HG03432 (cell line): ENCODE results near the gene KRTAP29-1.

Source experiments
- ATAC-seq: cut with Tn5 transposase; IDR thresholded peaks from one replicate; pipeline ENCODE4 v1.9.1; 2021; ENCODE audit warnings: mild to moderate bottlenecking, moderate library complexity; ENCODE audit not compliant: unreplicated experiment

The KRTAP29-1 gene

DNA sequence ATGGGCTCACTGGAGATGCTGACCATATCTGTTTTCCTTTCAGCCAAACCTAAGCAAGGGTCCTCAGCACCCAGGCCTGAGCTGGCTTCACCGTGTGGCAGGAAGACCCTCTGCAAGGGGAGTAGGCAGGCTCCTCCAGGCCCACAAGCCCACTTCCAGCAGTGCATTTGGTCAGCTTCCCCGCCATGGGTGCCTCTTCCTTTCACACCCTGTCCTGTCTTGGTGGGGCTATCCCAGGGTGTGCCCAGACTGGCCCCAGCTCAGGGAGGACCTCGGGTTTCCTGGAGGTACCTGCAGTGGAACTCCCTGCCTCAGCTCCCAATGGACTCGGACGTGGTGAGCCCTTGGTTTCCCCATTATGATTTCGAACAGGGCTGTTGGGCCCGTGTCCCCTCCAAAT, 25.6 kb upstream of the KRTAP29-1 start:
- no peak for ATAC-seq

GRCh38 chr17:41327411-41328120, 24.9 kb upstream of the KRTAP29-1 start:
- no peak for ATAC-seq

DNA sequence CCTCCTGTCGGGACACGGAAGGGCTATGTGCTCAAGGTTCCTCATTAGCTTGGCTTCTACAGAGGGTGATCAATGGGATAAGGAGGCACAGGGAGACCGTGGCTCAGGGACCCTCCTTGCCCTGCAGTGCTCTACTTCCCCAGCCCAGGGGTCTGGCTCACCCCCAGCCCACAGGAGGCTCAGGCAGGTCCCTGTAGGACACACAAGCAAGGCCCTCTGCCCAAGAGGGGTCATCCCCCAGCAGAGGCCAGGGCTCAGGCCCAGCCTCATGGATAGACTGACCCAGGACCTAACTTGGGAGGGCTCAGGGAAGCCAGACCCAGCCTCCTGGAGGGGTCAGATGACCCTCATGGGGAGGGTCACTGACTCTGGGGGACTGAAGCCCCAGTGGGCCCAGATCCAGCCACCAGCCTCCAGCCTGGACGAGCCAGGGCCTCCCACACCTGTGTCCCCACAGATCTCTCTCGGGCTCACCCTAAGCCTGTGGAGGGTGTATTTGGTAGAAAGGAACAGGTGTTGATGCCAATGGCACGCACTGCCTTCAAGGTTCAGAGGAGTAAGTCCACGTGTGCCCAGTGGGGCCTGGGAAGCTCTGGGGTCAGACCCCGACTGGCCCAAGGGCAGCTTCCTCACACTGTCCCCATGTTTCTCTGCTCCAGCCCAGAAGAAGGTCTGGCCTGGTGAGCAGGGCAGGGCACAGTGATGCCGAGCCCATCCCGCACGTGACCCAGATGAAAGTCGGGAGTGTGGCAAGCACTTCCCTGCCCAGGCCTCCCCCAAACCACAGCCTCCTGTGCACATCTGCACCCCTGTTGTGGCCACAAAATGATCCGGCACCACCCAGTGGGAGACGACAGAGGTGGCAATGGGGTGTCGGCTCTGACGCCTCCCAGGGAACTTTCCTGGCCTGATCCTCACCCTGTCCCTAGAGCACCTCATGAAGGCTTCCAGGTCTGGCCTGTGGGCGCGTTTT, 23.8 kb upstream of the KRTAP29-1 start:
- ATAC-seq = no peak

DNA sequence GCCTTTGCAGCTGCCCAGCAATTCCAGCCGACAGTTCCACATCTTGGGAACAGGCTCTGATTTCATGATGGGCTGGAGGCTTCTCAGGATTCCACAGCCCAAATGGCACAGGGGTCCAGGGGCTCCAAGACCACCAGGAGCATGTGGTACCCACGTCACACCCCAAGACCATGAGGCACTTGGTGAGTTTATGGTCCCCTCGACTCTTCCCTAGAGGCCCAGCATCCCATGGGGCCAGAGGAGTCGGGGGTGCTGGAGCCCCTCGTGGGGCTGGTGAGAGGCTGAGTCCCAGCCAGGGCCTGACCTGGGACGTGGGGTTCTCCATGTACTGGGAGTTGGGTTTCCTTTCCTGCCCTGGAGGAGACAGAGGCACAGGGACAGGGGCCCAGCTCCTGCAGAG, 23.0 kb upstream of the KRTAP29-1 start:
- ATAC-seq = no peak

GRCh38 chr17:41325126-41325525, 22.5 kb upstream of the KRTAP29-1 start:
- ATAC-seq = no peak

DNA sequence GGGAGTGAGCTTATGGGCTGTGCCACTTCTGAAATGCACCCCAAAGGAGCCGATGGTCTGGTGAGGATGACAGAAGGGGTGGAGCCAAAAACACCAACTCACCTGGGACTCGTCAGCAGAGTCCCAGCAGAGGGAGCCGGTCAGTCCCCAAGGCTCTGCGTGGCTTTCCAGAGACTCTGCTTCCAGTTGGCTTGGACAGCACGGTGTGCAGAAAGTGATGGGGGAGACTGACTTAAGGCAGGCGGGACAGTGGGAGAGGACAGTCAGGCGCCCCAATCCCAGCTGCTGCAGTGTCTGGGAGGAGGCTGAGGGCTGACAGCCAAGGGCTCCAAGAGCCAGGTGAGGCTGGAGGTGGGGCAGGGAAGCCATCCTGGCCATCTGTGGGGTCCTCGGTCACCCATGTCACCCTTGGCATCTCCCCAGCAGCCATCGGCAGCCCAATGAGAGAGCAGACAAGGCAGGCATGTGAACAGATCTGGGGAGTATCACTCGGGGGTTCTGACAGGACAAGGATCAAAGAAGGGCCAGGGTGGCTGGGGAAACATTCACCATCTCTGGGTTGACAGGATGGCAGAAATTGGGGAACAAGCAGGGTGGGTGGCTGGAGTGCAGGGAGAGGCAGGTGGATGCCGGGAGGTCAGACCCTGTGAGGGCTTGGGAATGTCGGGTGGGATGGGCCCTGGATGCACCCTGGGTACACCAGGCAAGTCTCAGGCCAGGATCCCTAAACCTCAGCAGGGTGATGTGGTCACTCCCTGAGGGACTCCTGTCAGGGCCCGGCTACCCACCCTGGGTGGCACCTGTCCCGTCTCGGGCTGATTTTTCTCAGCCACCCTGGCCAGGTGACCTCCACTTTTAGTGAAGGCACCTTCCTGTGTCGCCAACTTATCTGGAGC, 21.8 kb upstream of the KRTAP29-1 start:
- ATAC-seq = no peak

DNA sequence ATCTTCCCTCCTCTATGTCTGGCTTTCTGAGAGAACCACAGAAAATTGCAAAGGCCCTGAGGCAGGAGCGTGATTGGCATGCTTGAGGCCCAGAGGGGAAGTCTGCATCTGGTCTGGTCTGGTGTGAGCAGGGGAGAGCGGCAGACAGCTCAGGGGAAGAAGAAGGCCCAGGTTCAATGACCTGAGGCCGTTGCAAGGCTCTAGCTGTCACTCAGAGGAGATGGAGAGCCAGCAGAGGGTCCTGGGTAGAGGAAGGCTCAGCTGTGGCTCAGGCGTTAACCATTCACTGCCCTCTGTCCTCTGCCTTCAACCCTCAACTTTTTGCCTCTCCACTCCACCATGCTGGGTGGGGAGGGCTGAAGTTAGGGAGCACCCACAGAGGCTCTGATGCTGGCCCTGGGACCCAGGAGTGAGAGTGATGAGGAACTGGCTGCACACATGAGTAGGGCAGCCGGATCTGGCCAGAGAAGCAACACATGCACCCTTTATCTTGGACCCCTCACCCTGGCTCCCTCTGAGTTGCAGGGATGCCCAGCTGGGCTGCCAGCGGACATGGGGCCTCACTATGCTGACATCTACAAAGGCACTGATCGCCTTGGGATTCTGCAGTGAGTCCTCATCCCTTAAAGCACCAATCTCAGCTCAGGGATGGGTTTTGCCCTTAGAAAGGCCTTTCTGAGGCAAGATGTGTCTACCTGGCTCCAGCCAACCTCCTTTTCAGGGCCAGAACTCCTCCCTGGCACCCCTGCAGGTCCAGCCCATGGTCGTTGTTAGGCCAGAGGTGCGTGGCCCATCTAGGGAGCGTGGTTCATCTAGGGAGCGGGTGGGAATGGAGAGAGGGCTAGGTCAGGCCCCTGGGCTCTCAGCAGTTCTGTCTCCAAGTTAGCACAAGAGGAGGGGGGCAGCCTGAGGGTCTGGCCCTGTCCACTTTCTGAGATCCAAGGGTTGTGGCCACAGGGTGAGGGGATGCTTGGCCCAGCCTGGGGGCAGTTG, 20.5 kb upstream of the KRTAP29-1 start:
- ATAC-seq = no peak

- no peak for ATAC-seq
These were observed 19.6 kb upstream of the KRTAP29-1 start for GRCh38 chr17:41322094-41322902.

GRCh38 chr17:41318231-41318630, 15.6 kb upstream of the KRTAP29-1 start:
- ATAC-seq = no peak

DNA sequence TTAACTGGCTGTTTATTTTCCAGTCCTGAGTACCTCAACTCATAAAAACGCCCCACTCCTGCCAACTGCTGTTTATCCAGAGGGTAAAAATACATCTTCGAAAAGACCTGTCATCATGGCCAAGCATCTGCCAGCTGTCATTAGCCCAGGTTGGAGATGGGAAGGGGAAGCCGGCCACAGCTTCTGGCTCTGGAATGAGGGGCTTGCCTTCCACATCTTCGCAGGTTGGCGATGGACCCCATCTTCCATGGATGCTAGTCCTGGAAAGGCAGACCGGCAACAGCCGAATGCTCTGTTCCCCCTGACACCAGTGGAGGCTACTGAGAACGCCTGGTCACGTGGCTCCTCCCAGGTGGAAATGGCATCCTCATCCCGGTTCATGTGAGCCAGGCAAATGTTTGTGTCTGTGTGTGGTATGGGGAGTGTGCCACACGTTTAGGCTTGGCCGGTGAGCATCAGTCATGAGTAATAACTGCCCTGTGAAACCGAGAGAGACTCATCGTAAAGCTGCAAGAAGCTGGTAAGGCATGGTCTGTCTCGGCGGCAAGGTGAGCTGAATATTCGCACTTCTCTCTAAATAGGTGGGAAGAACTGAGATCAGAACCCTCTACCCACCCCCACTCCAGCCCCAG, 13.3 kb upstream of the KRTAP29-1 start:
- ATAC-seq = no peak

- ATAC-seq = no peak
These were observed 12.6 kb upstream of the KRTAP29-1 start, which contains the start of gene KRTAP17-1 for GRCh38 chr17:41315204-41315794. KRTAP17-1 (minus strand) TSS chr17:41315710; CDS start chr17:41315650, 60 bp downstream.

- ATAC-seq = no peak
These were observed 8.5 kb upstream of the KRTAP29-1 start for GRCh38 chr17:41311111-41311510.

- no peak for ATAC-seq
These were observed 6.3 kb upstream of the KRTAP29-1 start, which contains the start of gene KRTAP16-1 for GRCh38 chr17:41308918-41309359. KRTAP16-1 (minus strand) TSS chr17:41309309; CDS start chr17:41309253, 56 bp downstream.

DNA sequence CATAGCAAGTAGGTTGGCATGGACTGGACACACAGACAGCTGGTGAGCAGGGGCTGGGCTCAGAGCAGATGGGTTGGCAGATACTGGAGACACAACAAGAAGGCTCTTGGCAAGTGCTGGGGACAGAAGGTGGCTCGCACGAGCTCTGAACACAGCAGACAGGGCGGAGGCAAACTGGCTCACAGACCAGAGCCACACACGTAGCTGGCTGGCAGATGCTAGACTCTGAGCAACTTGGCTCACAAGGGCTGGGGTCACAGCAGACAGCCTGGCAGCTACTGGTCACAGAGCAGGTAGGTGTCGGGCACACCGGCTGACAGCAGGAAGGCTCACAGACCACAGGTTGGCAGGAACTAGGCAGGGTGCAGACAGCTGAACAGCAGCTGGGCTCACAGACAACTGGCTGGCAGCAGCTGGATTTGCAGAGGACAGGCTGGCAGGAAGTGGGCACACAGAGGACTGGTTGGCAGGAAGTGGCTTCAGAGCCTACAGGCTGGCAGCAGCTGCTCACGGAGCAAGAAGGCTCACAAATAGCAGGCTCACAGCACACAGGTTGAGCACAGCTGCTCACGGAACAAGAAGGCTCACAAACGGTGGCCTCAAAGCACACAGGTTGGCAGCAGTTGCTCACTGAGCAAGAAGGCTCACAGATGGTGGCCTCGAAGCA, 5.7 kb upstream of the KRTAP29-1 start:
- no peak for ATAC-seq

GRCh38 chr17:41307647-41308046, 5.0 kb upstream of the KRTAP29-1 start:
- no peak for ATAC-seq

GRCh38 chr17:41304091-41304490, 1.4 kb upstream of the KRTAP29-1 start:
- ATAC-seq = no peak

DNA sequence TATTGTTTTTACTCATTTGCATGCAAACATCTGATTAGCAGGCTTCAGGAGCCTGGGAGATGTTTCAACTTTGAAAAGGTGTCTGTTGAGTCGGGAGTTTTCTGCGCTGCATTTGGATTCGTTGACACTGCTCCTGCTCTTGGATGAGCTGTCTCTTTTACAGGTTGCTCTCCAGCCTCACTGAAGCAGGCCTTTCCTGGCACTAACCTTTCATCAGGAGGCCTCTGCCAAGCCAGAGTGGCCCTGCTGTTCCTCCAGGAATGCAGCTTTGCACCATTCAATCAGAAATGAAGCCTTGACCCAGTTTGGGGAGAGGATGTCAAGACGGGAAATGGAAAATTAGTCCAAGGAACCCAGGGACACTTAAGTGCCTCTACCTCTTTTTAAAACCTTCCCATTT, 330 bp upstream of the KRTAP29-1 start:
- ATAC-seq = no peak
